ENCODE data around the gene P2RX7.

Gene P2RX7

GRCh38 chr12:121236776-121237175 is 104.1 kb downstream of the P2RX7 start:
- no peak for DNase-seq

DNA sequence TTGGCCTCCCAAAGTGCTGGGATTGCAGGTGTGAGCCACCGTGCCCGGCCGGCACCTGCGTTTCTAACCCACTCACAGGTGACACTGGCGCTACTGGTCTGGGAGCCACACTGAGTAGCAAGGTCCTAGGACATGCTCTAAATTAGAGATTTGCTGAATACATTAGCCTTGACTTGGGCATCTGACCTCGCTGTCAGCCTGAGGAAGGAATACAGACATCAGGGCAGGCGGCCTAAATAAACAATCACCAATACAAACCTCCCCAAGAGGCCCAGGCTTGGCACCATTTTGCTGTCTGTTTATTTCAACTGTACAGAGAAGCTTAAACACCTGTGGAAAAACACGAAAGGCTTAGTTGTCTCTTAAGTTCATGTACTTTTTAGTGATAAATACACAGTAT is 104.7 kb downstream of the P2RX7 start:
- DNase-seq: no peak

All from OCI-M1 (cell line).